Liver (tissue), 9 donors: ENCODE data around the gene ATM. TPM values are rescaled to one million over a fixed set of nuclear protein-coding genes. Genes with fewer than 3 reads are reported as not detected.

ENCODE experiments used
- DNase-seq: peaks from one replicate; pipeline ENCODE4 v3.0.0-alpha.2; 2017; ENCODE audit warnings: low spot score
- H3K27ac ChIP-seq, 2 donors: one replicate each; pipeline ENCODE4 v1.7.0; 2013; ENCODE audit warnings: inconsistent platforms in 2 of 2, low read length in 2 of 2, control low read depth in 1 of 2, low read depth in 1 of 2, mild to moderate bottlenecking in 1 of 2
- H3K27me3 ChIP-seq, 4 donors: one replicate each; pipeline versions ENCODE4 v1.6.1 to v1.7.0; 2013; ENCODE audit warnings: low read length in 3 of 4, inconsistent platforms in 1 of 4, mild to moderate bottlenecking in 1 of 4, moderate library complexity in 1 of 4; ENCODE audit not compliant: control insufficient read depth in 4 of 4, insufficient read depth in 4 of 4
- H3K36me3 ChIP-seq, 4 donors: one replicate each; pipeline versions ENCODE4 v1.6.1 to v1.7.0; 2013; ENCODE audit warnings: low read length in 3 of 4, mild to moderate bottlenecking in 3 of 4, low read depth in 1 of 4, moderate library complexity in 1 of 4; ENCODE audit not compliant: control insufficient read depth in 4 of 4, insufficient read depth in 3 of 4
- H3K4me1 ChIP-seq, 4 donors: one replicate each; pipeline versions ENCODE4 v1.6.1 to v1.7.0; 2013; ENCODE audit warnings: low read length in 3 of 4, mild to moderate bottlenecking in 3 of 4, moderate library complexity in 1 of 4; ENCODE audit not compliant: control insufficient read depth in 4 of 4, insufficient read depth in 4 of 4
- H3K4me3 ChIP-seq, 3 donors: one replicate each; pipeline versions ENCODE4 v1.6.1 to v1.7.0; 2013; ENCODE audit warnings: low read length in 3 of 3, control low read depth in 1 of 3, low read depth in 1 of 3, mild to moderate bottlenecking in 1 of 3
- H3K9ac ChIP-seq, 2 donors: one replicate each; pipeline ENCODE4 v1.7.0; 2013; ENCODE audit warnings: low read length in 2 of 2, mild to moderate bottlenecking in 2 of 2, moderate library complexity in 2 of 2, control low read depth in 1 of 2, low read depth in 1 of 2
- H3K9me3 ChIP-seq, 4 donors: one replicate each; pipeline versions ENCODE4 v1.6.1 to v1.7.0; 2013; ENCODE audit warnings: low read length in 3 of 4; ENCODE audit not compliant: control insufficient read depth in 4 of 4
- EGR1 ChIP-seq, 2 donors: IDR thresholded peaks; 2 replicates each; pipeline ENCODE4 v1.6.1; 2016 to 2018; ENCODE audit warnings: antibody characterized with exemption in 2 of 2, low read depth in 2 of 2
- FOXA1 ChIP-seq: IDR thresholded peaks from 2 replicates; pipeline ENCODE4 v1.6.1; 2016; ENCODE audit warnings: antibody characterized with exemption
- FOXA2 ChIP-seq: IDR thresholded peaks from 2 replicates; pipeline ENCODE4 v1.6.1; 2016; ENCODE audit warnings: antibody characterized with exemption
- GABPA ChIP-seq, 2 donors: IDR thresholded peaks in 1 of 2; conservative IDR thresholded peaks in 1 of 2; 2 replicates each; pipeline ENCODE4 v1.6.1; 2016; ENCODE audit warnings: antibody characterized with exemption in 2 of 2, mild to moderate bottlenecking in 1 of 2, moderate library complexity in 1 of 2
- HNF4A ChIP-seq, 2 donors: conservative IDR thresholded peaks; 2 replicates each; pipeline ENCODE4 v1.6.1; 2016; ENCODE audit warnings: antibody characterized with exemption in 2 of 2, mild to moderate bottlenecking in 2 of 2
- JUND ChIP-seq, 2 donors: IDR thresholded peaks; 2 replicates each; pipeline ENCODE4 v1.6.1; 2016; ENCODE audit warnings: antibody characterized with exemption in 2 of 2
- NR2F2 ChIP-seq: IDR thresholded peaks from 2 replicates; pipeline ENCODE4 v1.6.1; 2016; ENCODE audit warnings: antibody characterized with exemption
- RAD21 ChIP-seq, 2 donors: IDR thresholded peaks; 2 replicates each; pipeline ENCODE4 v1.6.1; 2016; ENCODE audit warnings: antibody characterized with exemption in 2 of 2, mild to moderate bottlenecking in 2 of 2
- RXRA ChIP-seq, 2 donors: IDR thresholded peaks; 2 replicates each; pipeline ENCODE4 v1.6.1; 2017 to 2018; ENCODE audit warnings: antibody characterized with exemption in 2 of 2, mild to moderate bottlenecking in 1 of 2
- SP1 ChIP-seq: IDR thresholded peaks from 2 replicates; pipeline ENCODE4 v1.6.1; 2018; ENCODE audit warnings: antibody characterized with exemption, mild to moderate bottlenecking
- TAF1 ChIP-seq: conservative IDR thresholded peaks from 2 replicates; pipeline ENCODE4 v1.6.1; 2016; ENCODE audit warnings: antibody characterized with exemption, mild to moderate bottlenecking
- WGBS: extraction: QIAGEN DNeasy Blood & Tissue Kit; methylation state at CpG from one replicate; pipeline ENCODE4 v1.1.7; 2013; 5-methylcytosine and 5-hydroxymethylcytosine counted together
- polyA plus RNA-seq, 2 donors: library from polyadenylated mRNA; stranded (reverse) in 1 of 2; unstranded in 1 of 2; fragments of 200-250 nt in 1 of 2; fragments of >200 nt in 1 of 2; fragmentation: Nextera tagmentation in 1 of 2; extraction: Ambion mirVana in 1 of 2; gene quantifications; one replicate each; pipeline versions ENCODE4 v1.2.1 to v1.2.3, GENCODE V29; 2013 to 2015
- total RNA-seq, 2 donors: library from RNA; depleted of rRNA; stranded (reverse); fragments of >200 nt; gene quantifications; one replicate each; pipeline ENCODE4 v1.2.3, GENCODE V29; 2014
- TF ChIP-seq, protein P1 (sequence below): IDR thresholded peaks from 2 replicates; pipeline ENCODE4 v1.6.1; 2016; ENCODE audit warnings: antibody characterized with exemption, mild to moderate bottlenecking
- TF ChIP-seq, protein P2 (sequence below): IDR thresholded peaks from 2 replicates; pipeline ENCODE4 v1.6.1; 2016; ENCODE audit warnings: antibody characterized with exemption
- TF ChIP-seq, protein P3 (sequence below): IDR thresholded peaks from 2 replicates; pipeline ENCODE4 v1.6.1; 2016; ENCODE audit warnings: antibody characterized with exemption
- TF ChIP-seq, protein P4 (sequence below): IDR thresholded peaks from 2 replicates; pipeline ENCODE4 v1.6.1; 2016; ENCODE audit warnings: antibody characterized with exemption
- donor health status: healthy.
- donor health status: healthy.
- donor health status: healthy.
- donor health status: healthy.
- donor health status: healthy.

The ATM gene
- total and polyA plus RNA-seq, 4 donors, result 9.9 to 65.7 (median 20.9) TPM

DNA sequence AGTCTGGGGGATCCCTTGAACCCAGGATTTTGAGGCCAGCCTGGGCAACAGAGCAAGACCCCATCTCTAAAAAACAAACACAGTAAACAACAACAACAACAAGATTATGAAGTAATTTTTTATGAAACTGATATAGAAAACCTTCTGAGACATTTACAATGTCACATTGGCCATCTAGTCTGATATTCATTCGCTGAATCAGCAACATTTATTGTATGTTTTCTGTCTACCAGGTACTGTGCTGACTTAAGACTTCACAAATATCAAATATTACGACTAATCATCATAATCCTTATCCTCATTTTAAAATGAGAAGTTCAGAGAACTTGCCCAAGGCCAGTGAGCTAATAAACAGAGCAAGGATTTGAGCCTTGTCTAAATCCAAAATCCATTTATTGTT lies 120.8 kb downstream of the ATM start:
- 96% methylated on average over 2 of the region's 2 CpGs for WGBS
- Histone ChIP-seq H3K36me3 (peaks cover 0 to 9% (median under 1%) of the 10 kb centered on the region in 4 donors), H3K4me1 (peaks cover 0 to 3% (median 0%) of the 10 kb centered on the region in 4 donors), H3K9me3 (no peaks in the 10 kb centered on the region), H3K27ac (no peak overlapping the region), H3K27me3 (no peaks in the 10 kb centered on the region), H3K9ac (no peak overlapping the region), H3K4me3 (no peak overlapping the region)
- DNase-seq, result no peak
- TF ChIP-seq JUND (IDR thresholded peaks at IDR 0.05) (no peak), EGR1 (IDR thresholded peaks at IDR 0.05; ENCODE audit: low read depth in 2 of 2) (no peak), FOXA1 (no peak), TAF1 (no peak), NR2F2 (no peak), FOXA2 (no peak), SP1 (no peak), GABPA (IDR thresholded peaks at IDR 0.05 in 1 of 2, conservative IDR thresholded peaks at IDR 0.05 in 1 of 2) (no peak)
- TF ChIP-seq, protein P1, sequence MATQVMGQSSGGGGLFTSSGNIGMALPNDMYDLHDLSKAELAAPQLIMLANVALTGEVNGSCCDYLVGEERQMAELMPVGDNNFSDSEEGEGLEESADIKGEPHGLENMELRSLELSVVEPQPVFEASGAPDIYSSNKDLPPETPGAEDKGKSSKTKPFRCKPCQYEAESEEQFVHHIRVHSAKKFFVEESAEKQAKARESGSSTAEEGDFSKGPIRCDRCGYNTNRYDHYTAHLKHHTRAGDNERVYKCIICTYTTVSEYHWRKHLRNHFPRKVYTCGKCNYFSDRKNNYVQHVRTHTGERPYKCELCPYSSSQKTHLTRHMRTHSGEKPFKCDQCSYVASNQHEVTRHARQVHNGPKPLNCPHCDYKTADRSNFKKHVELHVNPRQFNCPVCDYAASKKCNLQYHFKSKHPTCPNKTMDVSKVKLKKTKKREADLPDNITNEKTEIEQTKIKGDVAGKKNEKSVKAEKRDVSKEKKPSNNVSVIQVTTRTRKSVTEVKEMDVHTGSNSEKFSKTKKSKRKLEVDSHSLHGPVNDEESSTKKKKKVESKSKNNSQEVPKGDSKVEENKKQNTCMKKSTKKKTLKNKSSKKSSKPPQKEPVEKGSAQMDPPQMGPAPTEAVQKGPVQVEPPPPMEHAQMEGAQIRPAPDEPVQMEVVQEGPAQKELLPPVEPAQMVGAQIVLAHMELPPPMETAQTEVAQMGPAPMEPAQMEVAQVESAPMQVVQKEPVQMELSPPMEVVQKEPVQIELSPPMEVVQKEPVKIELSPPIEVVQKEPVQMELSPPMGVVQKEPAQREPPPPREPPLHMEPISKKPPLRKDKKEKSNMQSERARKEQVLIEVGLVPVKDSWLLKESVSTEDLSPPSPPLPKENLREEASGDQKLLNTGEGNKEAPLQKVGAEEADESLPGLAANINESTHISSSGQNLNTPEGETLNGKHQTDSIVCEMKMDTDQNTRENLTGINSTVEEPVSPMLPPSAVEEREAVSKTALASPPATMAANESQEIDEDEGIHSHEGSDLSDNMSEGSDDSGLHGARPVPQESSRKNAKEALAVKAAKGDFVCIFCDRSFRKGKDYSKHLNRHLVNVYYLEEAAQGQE, result no peak
- TF ChIP-seq, protein P2, sequence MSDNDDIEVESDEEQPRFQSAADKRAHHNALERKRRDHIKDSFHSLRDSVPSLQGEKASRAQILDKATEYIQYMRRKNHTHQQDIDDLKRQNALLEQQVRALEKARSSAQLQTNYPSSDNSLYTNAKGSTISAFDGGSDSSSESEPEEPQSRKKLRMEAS, result no peak
- TF ChIP-seq, protein P3, sequence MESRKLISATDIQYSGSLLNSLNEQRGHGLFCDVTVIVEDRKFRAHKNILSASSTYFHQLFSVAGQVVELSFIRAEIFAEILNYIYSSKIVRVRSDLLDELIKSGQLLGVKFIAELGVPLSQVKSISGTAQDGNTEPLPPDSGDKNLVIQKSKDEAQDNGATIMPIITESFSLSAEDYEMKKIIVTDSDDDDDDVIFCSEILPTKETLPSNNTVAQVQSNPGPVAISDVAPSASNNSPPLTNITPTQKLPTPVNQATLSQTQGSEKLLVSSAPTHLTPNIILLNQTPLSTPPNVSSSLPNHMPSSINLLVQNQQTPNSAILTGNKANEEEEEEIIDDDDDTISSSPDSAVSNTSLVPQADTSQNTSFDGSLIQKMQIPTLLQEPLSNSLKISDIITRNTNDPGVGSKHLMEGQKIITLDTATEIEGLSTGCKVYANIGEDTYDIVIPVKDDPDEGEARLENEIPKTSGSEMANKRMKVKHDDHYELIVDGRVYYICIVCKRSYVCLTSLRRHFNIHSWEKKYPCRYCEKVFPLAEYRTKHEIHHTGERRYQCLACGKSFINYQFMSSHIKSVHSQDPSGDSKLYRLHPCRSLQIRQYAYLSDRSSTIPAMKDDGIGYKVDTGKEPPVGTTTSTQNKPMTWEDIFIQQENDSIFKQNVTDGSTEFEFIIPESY, result no peak
- TF ChIP-seq, protein P4, sequence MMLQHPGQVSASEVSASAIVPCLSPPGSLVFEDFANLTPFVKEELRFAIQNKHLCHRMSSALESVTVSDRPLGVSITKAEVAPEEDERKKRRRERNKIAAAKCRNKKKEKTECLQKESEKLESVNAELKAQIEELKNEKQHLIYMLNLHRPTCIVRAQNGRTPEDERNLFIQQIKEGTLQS, result no peak

DNA sequence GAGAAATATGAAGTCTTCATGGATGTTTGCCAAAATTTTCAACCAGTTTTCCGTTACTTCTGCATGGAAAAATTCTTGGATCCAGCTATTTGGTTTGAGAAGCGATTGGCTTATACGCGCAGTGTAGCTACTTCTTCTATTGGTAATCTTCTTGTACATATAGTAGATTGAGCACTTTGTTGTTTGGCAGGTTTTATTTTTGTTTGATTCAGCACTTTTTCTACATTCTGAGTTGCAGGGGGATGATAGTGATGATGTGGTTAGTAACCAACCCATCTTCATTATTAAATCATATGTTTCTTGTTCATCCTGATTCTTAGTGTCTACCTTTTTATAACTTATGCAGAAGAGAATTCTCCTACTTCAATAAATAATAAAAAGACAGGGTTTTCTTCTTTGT lies 122.9 kb downstream of the ATM start:
- no peak for DNase-seq
- Histone ChIP-seq H3K27me3 (no peaks in the 10 kb centered on the region), H3K27ac (no peak overlapping the region), H3K4me3 (no peak overlapping the region), H3K9me3 (no peaks in the 10 kb centered on the region), H3K9ac (no peak overlapping the region), H3K4me1 (peaks cover 0 to 3% (median 0%) of the 10 kb centered on the region in 4 donors), H3K36me3 (peaks cover 1 to 14% (median 11%) of the 10 kb centered on the region in 4 donors)
- WGBS, result 99% methylated on average over 4 of the region's 4 CpGs
- TF ChIP-seq GABPA (IDR thresholded peaks at IDR 0.05 in 1 of 2, conservative IDR thresholded peaks at IDR 0.05 in 1 of 2) (no peak), HNF4A (conservative IDR thresholded peaks at IDR 0.05) (no peak), RAD21 (IDR thresholded peaks at IDR 0.05) (no peak), RXRA (IDR thresholded peaks at IDR 0.05) (no peak), TAF1 (no peak)
- TF ChIP-seq, protein P1, result no peak
- TF ChIP-seq, protein P2, result no peak
- TF ChIP-seq, protein P3, result no peak
- TF ChIP-seq, protein P4, result no peak
